ENCODE measurements around the gene RPAP3.

The RPAP3 gene

GRCh38 chr12:47751561-47751960 lies 45.7 kb upstream of the RPAP3 start:
- DNase-seq (ENCODE audit: low read depth) = no peak
- no peak for TF ChIP-seq CTCF (IDR thresholded peaks at IDR 0.05; ENCODE audit: control insufficient read depth, extremely low read depth, insufficient read depth)
- H3K4me3 ChIP-seq (ENCODE audit: low read depth, low read length) = no peak overlapping the region

GRCh38 chr12:47750916-47751470 lies 45.2 kb upstream of the RPAP3 start:
- no peak for TF ChIP-seq CTCF (IDR thresholded peaks at IDR 0.05; ENCODE audit: control insufficient read depth, extremely low read depth, insufficient read depth)
- H3K4me3 ChIP-seq (ENCODE audit: low read depth, low read length) = no peak overlapping the region
- no peak for DNase-seq (ENCODE audit: low read depth)

DNA sequence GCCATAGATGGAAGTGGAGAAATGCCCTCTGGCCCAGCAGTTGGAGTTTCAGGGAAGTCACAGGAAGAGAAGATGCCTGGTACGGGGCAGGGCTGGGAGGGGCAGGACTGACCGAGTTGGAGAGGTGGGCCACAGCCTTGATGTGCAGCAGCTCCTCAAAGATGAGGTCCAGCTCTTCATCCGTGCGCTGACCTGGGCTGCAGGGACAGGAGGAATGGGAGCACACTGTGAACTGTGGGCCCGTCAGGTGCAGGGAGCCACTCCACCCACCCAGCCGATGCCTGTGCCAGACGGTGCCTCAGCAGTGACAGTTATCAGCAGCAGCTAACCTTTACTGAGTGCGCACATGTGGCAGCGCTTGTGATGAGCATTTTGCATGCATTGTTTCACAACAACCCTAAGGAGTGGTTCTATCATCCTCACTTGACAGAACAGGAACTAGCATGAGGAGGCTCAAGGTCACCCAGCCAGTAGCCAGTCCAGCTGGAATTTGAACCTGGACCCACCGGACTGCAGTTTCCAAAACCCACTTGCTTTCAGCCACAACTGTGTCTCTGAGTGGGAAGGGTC lies 44.5 kb upstream of the RPAP3 start:
- H3K4me3 ChIP-seq (ENCODE audit: low read depth, low read length) = no peak overlapping the region
- no peak for TF ChIP-seq CTCF (IDR thresholded peaks at IDR 0.05; ENCODE audit: control insufficient read depth, extremely low read depth, insufficient read depth)
- DNase-seq (ENCODE audit: low read depth) = no peak

DNA sequence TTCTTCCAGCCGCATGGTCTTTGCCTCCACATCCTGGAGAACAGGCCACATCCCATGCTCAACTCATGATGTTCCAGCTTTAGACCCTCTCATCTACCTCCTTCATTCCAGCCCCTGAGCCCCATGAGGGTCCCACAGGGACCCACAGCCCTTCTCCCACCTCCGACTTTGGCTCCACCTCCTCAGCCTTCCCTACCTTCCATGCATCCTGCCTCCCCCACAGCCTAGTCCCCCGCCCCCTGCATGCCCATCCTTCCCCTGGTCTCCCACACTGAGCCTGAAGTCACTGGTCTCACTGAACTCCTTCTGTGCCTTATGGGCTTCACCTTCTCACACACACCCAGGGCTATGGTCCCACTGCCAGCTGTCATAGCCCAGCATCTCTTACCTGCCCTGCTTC lies 43.1 kb upstream of the RPAP3 start:
- TF ChIP-seq CTCF (IDR thresholded peaks at IDR 0.05; ENCODE audit: control insufficient read depth, extremely low read depth, insufficient read depth) = no peak
- no peak for DNase-seq (ENCODE audit: low read depth)
- no peak overlapping the region for H3K4me3 ChIP-seq (ENCODE audit: low read depth, low read length)

DNA sequence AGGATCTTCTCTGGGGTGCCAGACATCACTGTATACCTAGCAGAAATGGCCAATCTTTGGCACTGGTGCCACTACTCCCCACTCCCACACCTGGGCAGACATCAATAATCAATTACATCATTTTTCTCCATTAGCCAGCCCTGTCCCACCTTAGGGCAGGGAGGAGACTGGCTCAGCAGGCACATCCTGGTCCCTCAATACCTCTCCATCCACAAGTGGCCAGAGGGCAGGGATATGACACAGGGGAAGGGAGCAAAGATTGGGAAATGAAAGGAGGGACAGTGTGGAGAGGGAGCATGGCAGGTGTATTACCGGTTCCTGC lies 42.6 kb upstream of the RPAP3 start:
- H3K4me3 ChIP-seq (ENCODE audit: low read depth, low read length) = no peak overlapping the region
- TF ChIP-seq CTCF (IDR thresholded peaks at IDR 0.05; ENCODE audit: control insufficient read depth, extremely low read depth, insufficient read depth) = no peak
- DNase-seq (ENCODE audit: low read depth) = no peak

GRCh38 chr12:47747596-47748506 lies 42.0 kb upstream of the RPAP3 start:
- DNase-seq (ENCODE audit: low read depth) = no peak
- H3K4me3 ChIP-seq (ENCODE audit: low read depth, low read length) = no peak overlapping the region
- TF ChIP-seq CTCF (IDR thresholded peaks at IDR 0.05; ENCODE audit: control insufficient read depth, extremely low read depth, insufficient read depth) = no peak

All from LNCaP clone FGC (cell line).